HCT116 (cell line): ENCODE measurements around the gene OTUD3. TPM values are rescaled to one million over a fixed set of nuclear protein-coding genes. Genes with fewer than 3 reads are reported as not detected.

Experiments
- ATAC-seq: fragments of 200-7000 bp; cut with Tn5 transposase; 2 replicates; pipeline ENCODE4 v1.9.1; 2020; ENCODE audit warnings: mild to moderate bottlenecking, moderate library complexity
- BruUV-seq: library from RNA; stranded (reverse); fragments of 400-500 nt; replicated peaks from 2 replicates; lab custom pipeline; 2021; lab: Mats Ljungman, UMichigan
- CTCF ChIA-PET: fragments of 300-600 bp; sonication (Branson Sonifier 250); formaldehyde crosslinking; loops from one replicate; lab custom pipeline; 2021; ENCODE audit warnings: antibody characterized with exemption; lab: Charles Lee
- POLR2A ChIA-PET: fragments of 300-600, 350-600 bp; sonication (Branson Sonifier 250); formaldehyde crosslinking; loops from one replicate; lab custom pipeline; 2021; ENCODE audit warnings: antibody characterized with exemption; lab: Charles Lee
- RAD21 ChIA-PET, 2 experiments: fragments of 300-600 bp; sonication (Branson Sonifier 250); formaldehyde crosslinking; loops; one replicate each; lab custom pipeline; 2023; ENCODE audit warnings: low total read pairs in 2 of 2; ENCODE audit not compliant: uncharacterized antibody in 2 of 2, unreplicated experiment in 2 of 2, low non-redundant PET in 1 of 2; lab: Charles Lee
- DNase-seq: peaks from one replicate; pipeline ENCODE4 v3.0.0-alpha.2; 2010; ENCODE audit warnings: low read depth, low spot score
- H2AFZ ChIP-seq: fragments of 200-600 bp; shearing (Covaris generic), sonication (generic); 2 replicates; pipeline ENCODE4 v1.6.1; 2017; ENCODE audit warnings: low read depth, mixed run types, mixed read lengths, antibody characterized with exemption, low read length; ENCODE audit not compliant: poor library complexity, severe bottlenecking
- H3K27ac ChIP-seq: 2 replicates; pipeline ENCODE4 v1.5.1; 2012; ENCODE audit warnings: low read depth, low read length
- H3K27me3 ChIP-seq: fragments of 200-600 bp; sonication (generic); 2 replicates; pipeline ENCODE4 v1.6.1; 2016; ENCODE audit warnings: mixed run types, low read length, mixed read lengths; ENCODE audit not compliant: insufficient read depth
- H3K36me3 ChIP-seq, 2 experiments: fragments of 200-500 bp in 1 of 2; fragments of 200-600 bp in 1 of 2; sonication (Bioruptor generic) in 1 of 2; sonication (generic) in 1 of 2; 2 replicates each; pipeline versions ENCODE4 v1.5.1 to v1.6.1; 2014 to 2016; ENCODE audit warnings: low read length in 2 of 2, inconsistent platforms in 1 of 2, mixed read lengths in 1 of 2, mixed run types in 1 of 2; ENCODE audit not compliant: insufficient read depth in 2 of 2, control insufficient read depth in 1 of 2
- H3K4me1 ChIP-seq, 2 experiments: fragments of 200-600 bp in 1 of 2; sonication (generic) in 1 of 2; 2 replicates each; pipeline versions ENCODE4 v1.5.1 to v1.6.1; 2012 to 2017; ENCODE audit warnings: low read length in 2 of 2, inconsistent platforms in 1 of 2, mild to moderate bottlenecking in 1 of 2, mixed read lengths in 1 of 2, mixed run types in 1 of 2, moderate library complexity in 1 of 2; ENCODE audit not compliant: insufficient read depth in 2 of 2, control insufficient read depth in 1 of 2
- H3K4me2 ChIP-seq: fragments of 200-600 bp; sonication (generic); 2 replicates; pipeline ENCODE4 v1.6.1; 2017; ENCODE audit warnings: mixed run types, low read length, mixed read lengths
- H3K4me3 ChIP-seq, 2 experiments: fragments of 200-600 bp in 1 of 2; sonication (generic) in 1 of 2; replicated peaks in 1 of 2; 2 replicates each; pipeline ENCODE4 v1.5.1; 2011 to 2016; ENCODE audit warnings: low read length in 2 of 2, control low read depth in 1 of 2, low read depth in 1 of 2, mild to moderate bottlenecking in 1 of 2, mixed read lengths in 1 of 2, mixed run types in 1 of 2
- H3K79me2 ChIP-seq: fragments of 200-600 bp; sonication (generic); 2 replicates; pipeline ENCODE4 v1.6.1; 2017; ENCODE audit warnings: mild to moderate bottlenecking, mixed run types, low read length, moderate library complexity, mixed read lengths; ENCODE audit not compliant: insufficient read depth
- H3K9ac ChIP-seq: fragments of 200-600 bp; sonication (generic); 2 replicates; pipeline ENCODE4 v1.6.1; 2016; ENCODE audit warnings: low read length, mixed read lengths
- H3K9me2 ChIP-seq: fragments of 200-600 bp; sonication (generic), shearing (Covaris generic); 2 replicates; pipeline ENCODE4 v1.6.1; 2017; ENCODE audit warnings: mixed run types, mild to moderate bottlenecking, moderate library complexity; ENCODE audit not compliant: insufficient read depth
- H3K9me3 ChIP-seq, 2 experiments: fragments of 200-500 bp in 1 of 2; fragments of 200-600 bp in 1 of 2; sonication (Bioruptor generic) in 1 of 2; sonication (generic) in 1 of 2; 2 replicates each; pipeline ENCODE4 v1.6.1; 2014 to 2017; ENCODE audit warnings: low read length in 2 of 2, mixed read lengths in 2 of 2, inconsistent platforms in 1 of 2, low read depth in 1 of 2, mild to moderate bottlenecking in 1 of 2, mixed run types in 1 of 2, moderate library complexity in 1 of 2; ENCODE audit not compliant: control insufficient read depth in 1 of 2, insufficient read depth in 1 of 2
- H4K20me1 ChIP-seq: fragments of 200-600 bp; sonication (generic), shearing (Covaris generic); 2 replicates; pipeline ENCODE4 v1.6.1; 2017; ENCODE audit warnings: mixed run types, mild to moderate bottlenecking, moderate library complexity; ENCODE audit not compliant: insufficient read depth
- CEBPB ChIP-seq: IDR thresholded peaks from 2 replicates; pipeline ENCODE4 v1.6.1; 2012; ENCODE audit warnings: low read depth
- EGR1 ChIP-seq: IDR thresholded peaks from 2 replicates; pipeline ENCODE4 v1.6.1; 2012; ENCODE audit warnings: low read depth
- ELF1 ChIP-seq: IDR thresholded peaks from 2 replicates; pipeline ENCODE4 v1.6.1; 2012; ENCODE audit warnings: low read depth, borderline replicate concordance
- EZH2 ChIP-seq: fragments of 200-600 bp; sonication (generic); IDR thresholded peaks from 2 replicates; pipeline ENCODE4 v1.6.1; 2017; ENCODE audit warnings: antibody characterized with exemption, mixed run types
- EZH2phosphoT487 ChIP-seq: fragments of 200-600 bp; IDR thresholded peaks from 2 replicates; pipeline ENCODE4 v1.6.1; 2018; ENCODE audit warnings: antibody characterized with exemption, borderline replicate concordance
- FOSL1 ChIP-seq: IDR thresholded peaks from 2 replicates; pipeline ENCODE4 v1.6.1; 2012; ENCODE audit warnings: low read depth
- JUND ChIP-seq: IDR thresholded peaks from 2 replicates; pipeline ENCODE4 v1.6.1; 2012
- MAX ChIP-seq: IDR thresholded peaks from 2 replicates; pipeline ENCODE4 v1.6.1; 2012
- POLR2A ChIP-seq: IDR thresholded peaks from 2 replicates; pipeline ENCODE4 v1.7.0; 2011; ENCODE audit warnings: borderline replicate concordance; ENCODE audit not compliant: insufficient read depth, insufficient read length; ENCODE audit errors: extremely low read depth
- POLR2AphosphoS5 ChIP-seq: IDR thresholded peaks from 2 replicates; pipeline ENCODE4 v1.6.1; 2011; ENCODE audit warnings: mild to moderate bottlenecking, low read depth, low read length, moderate library complexity
- RAD21 ChIP-seq: IDR thresholded peaks from 2 replicates; pipeline ENCODE4 v1.6.1; 2012; ENCODE audit warnings: low read depth, mild to moderate bottlenecking
- SIN3A ChIP-seq: IDR thresholded peaks from 2 replicates; pipeline ENCODE4 v1.6.1; 2012; ENCODE audit warnings: low read depth
- SP1 ChIP-seq: IDR thresholded peaks from 2 replicates; pipeline ENCODE4 v1.6.1; 2012; ENCODE audit warnings: low read depth
- SRF ChIP-seq: IDR thresholded peaks from 2 replicates; pipeline ENCODE4 v1.6.1; 2012; ENCODE audit warnings: low read depth
- ZFX ChIP-seq: fragments of 450-650 bp; IDR thresholded peaks from 2 replicates; pipeline ENCODE4 v1.6.1; 2017
- ZNF274 ChIP-seq: fragments of 200-500 bp; sonication (Bioruptor generic); IDR thresholded peaks from 2 replicates; pipeline ENCODE4 v1.6.1; 2014; ENCODE audit warnings: mild to moderate bottlenecking, low read depth, low read length, inconsistent platforms
- intact Hi-C: fragments of 100-400 bp; cut with micrococcal nuclease; formaldehyde crosslinking; loops from 2 replicates; pipeline ENCODE4 v1.10.0; 2022
- total RNA-seq: library from RNA; stranded (reverse); gene quantifications from one replicate; pipeline ENCODE4 v1.2.1, GENCODE V29; 2021; ENCODE audit not compliant: unreplicated experiment
- TF ChIP-seq, protein P1 (sequence below), 3 experiments: fragments of 200-600 bp in 1 of 3; sonication (generic) in 1 of 3; IDR thresholded peaks in 2 of 3; conservative IDR thresholded peaks in 1 of 3; 2 replicates each; pipeline ENCODE4 v1.5.1; 2012 to 2017; ENCODE audit warnings: low read depth in 2 of 3, low read length in 2 of 3, antibody characterized with exemption in 1 of 3, borderline replicate concordance in 1 of 3, control low read depth in 1 of 3, mild to moderate bottlenecking in 1 of 3, mixed read lengths in 1 of 3, mixed run types in 1 of 3, moderate library complexity in 1 of 3; ENCODE audit not compliant: insufficient read depth in 1 of 3
- TF ChIP-seq, protein P2 (sequence below): IDR thresholded peaks from 2 replicates; pipeline ENCODE4 v1.6.1; 2011; ENCODE audit warnings: mild to moderate bottlenecking, low read length, moderate library complexity; ENCODE audit not compliant: insufficient replicate concordance; ENCODE audit errors: extremely low read depth
- TF ChIP-seq, protein P3 (sequence below): IDR thresholded peaks from 2 replicates; pipeline ENCODE4 v1.6.1; 2012

Gene OTUD3
- total RNA-seq, 1 experiment from 2014 or later, result 15.0 TPM

DNA sequence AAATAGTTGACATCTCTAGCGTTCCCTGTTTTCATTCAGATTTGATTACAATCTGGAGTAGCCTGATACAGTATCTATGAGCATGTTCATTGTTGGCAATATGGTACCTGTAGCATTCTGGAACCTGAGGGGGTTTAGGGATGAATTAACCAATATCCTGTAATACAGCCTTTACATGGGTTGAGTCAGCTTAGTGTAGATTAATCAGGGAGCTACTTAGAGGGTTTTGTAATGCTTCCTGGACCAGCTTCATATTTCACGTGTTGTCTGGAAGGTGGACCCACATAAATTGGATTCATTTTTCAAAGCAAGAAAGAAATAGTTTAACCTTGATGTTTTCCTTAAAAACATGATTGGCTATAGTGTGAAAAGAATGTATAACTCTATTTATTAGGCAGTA, 3.6 kb downstream of the OTUD3 start:
- peaks cover 9 to 18% of the 10 kb centered on the region in 2 experiments; a peak in 3 of 4 replicates for H3K4me1 ChIP-seq
- H3K9me2 ChIP-seq, result no peaks in the 10 kb centered on the region
- DNase-seq, result no peak
- peaks cover 85% of the 10 kb centered on the region for H3K79me2 ChIP-seq
- no peak overlapping the region for H3K9ac ChIP-seq
- RAD21 ChIA-PET, result no interaction called here
- TF ChIP-seq ZNF274 (no peak), JUND (no peak), EGR1 (no peak), ELF1 (no peak), SRF (no peak), RAD21 (no peak)
- TF ChIP-seq, protein P1, sequence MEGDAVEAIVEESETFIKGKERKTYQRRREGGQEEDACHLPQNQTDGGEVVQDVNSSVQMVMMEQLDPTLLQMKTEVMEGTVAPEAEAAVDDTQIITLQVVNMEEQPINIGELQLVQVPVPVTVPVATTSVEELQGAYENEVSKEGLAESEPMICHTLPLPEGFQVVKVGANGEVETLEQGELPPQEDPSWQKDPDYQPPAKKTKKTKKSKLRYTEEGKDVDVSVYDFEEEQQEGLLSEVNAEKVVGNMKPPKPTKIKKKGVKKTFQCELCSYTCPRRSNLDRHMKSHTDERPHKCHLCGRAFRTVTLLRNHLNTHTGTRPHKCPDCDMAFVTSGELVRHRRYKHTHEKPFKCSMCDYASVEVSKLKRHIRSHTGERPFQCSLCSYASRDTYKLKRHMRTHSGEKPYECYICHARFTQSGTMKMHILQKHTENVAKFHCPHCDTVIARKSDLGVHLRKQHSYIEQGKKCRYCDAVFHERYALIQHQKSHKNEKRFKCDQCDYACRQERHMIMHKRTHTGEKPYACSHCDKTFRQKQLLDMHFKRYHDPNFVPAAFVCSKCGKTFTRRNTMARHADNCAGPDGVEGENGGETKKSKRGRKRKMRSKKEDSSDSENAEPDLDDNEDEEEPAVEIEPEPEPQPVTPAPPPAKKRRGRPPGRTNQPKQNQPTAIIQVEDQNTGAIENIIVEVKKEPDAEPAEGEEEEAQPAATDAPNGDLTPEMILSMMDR (IDR thresholded peaks at IDR 0.05 in 2 of 3, conservative IDR thresholded peaks at IDR 0.05 in 1 of 3; ENCODE audit: borderline replicate concordance in 1 of 3, insufficient read depth in 1 of 3, low read depth in 2 of 3, low read length in 2 of 3), result no peak
- TF ChIP-seq, all 23 proteins: peak for 0
- H3K9me3 ChIP-seq, result no peaks in the 10 kb centered on the region
- ChIA-PET POLR2A (no interaction called here), CTCF (interaction anchor here (0.6 kb wide), 1 partner anchor 193 kb away, joined by 3 read pairs; no protein-coding TSS in a partner anchor)
- no peaks in the 10 kb centered on the region for H3K27me3 ChIP-seq
- no peak overlapping the region for H3K27ac ChIP-seq
- intact Hi-C loops, result no loop called here
- BruUV-seq, result no TSS peak
- H3K36me3 ChIP-seq, result peaks cover 3 to 19% of the 10 kb centered on the region in 2 experiments; a peak in 3 of 4 replicates
- peaks cover 4% of the 10 kb centered on the region; the same call in 1 of the 2 replicates for H4K20me1 ChIP-seq
- no peak overlapping the region for H3K4me2 ChIP-seq
- ATAC-seq, result no peak
- H3K4me3 ChIP-seq, result no peak overlapping the region
- no peak overlapping the region for H2AFZ ChIP-seq

- Histone ChIP-seq H3K4me3 (no peak overlapping the region), H3K9ac (no peak overlapping the region), H3K36me3 (peaks cover 8 to 38% of the 10 kb centered on the region in 2 experiments; a peak in 3 of 4 replicates), H3K9me2 (no peaks in the 10 kb centered on the region), H2AFZ (no peak overlapping the region), H3K27ac (no peak overlapping the region), H3K79me2 (peaks cover 93% of the 10 kb centered on the region), H3K27me3 (no peaks in the 10 kb centered on the region), H4K20me1 (peaks cover 4% of the 10 kb centered on the region; the same call in 1 of the 2 replicates), H3K4me1 (peaks cover 9 to 12% of the 10 kb centered on the region in 2 experiments; a peak in 3 of 4 replicates), H3K4me2 (no peak overlapping the region), H3K9me3 (no peaks in the 10 kb centered on the region)
- POLR2A ChIA-PET, result no interaction called here
- no peak for DNase-seq
- RAD21 ChIA-PET, result no interaction called here
- BruUV-seq, result no TSS peak
- intact Hi-C loops, result no loop called here
- ATAC-seq, result no peak
- CTCF ChIA-PET, result no interaction called here
- TF ChIP-seq ZFX (no peak), POLR2A (no peak), JUND (no peak), EGR1 (no peak), EZH2phosphoT487 (no peak), POLR2AphosphoS5 (no peak), MAX (no peak), FOSL1 (no peak), SP1 (no peak), CEBPB (no peak), ELF1 (no peak), EZH2 (no peak), SIN3A (no peak)
- TF ChIP-seq, protein P2, sequence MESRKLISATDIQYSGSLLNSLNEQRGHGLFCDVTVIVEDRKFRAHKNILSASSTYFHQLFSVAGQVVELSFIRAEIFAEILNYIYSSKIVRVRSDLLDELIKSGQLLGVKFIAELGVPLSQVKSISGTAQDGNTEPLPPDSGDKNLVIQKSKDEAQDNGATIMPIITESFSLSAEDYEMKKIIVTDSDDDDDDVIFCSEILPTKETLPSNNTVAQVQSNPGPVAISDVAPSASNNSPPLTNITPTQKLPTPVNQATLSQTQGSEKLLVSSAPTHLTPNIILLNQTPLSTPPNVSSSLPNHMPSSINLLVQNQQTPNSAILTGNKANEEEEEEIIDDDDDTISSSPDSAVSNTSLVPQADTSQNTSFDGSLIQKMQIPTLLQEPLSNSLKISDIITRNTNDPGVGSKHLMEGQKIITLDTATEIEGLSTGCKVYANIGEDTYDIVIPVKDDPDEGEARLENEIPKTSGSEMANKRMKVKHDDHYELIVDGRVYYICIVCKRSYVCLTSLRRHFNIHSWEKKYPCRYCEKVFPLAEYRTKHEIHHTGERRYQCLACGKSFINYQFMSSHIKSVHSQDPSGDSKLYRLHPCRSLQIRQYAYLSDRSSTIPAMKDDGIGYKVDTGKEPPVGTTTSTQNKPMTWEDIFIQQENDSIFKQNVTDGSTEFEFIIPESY, result no peak
- TF ChIP-seq, protein P3, sequence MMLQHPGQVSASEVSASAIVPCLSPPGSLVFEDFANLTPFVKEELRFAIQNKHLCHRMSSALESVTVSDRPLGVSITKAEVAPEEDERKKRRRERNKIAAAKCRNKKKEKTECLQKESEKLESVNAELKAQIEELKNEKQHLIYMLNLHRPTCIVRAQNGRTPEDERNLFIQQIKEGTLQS, result no peak
Measured at GRCh38 chr1:19888112-19888511, 5.9 kb downstream of the OTUD3 start.
